ENCODE data around the gene MRPL23. TPM values are rescaled to one million over a fixed set of nuclear protein-coding genes. Genes with fewer than 3 reads are reported as not detected.
A peak's percentile ranks its signal among the peaks of the same experiment; 100 is the strongest.

The MRPL23 gene
- total and polyA plus RNA-seq, 2 of the 13 experiments (the other 11 are each of a cell fraction or from before 2014, with no cell fraction given): 67.8 to 123 TPM

DNA sequence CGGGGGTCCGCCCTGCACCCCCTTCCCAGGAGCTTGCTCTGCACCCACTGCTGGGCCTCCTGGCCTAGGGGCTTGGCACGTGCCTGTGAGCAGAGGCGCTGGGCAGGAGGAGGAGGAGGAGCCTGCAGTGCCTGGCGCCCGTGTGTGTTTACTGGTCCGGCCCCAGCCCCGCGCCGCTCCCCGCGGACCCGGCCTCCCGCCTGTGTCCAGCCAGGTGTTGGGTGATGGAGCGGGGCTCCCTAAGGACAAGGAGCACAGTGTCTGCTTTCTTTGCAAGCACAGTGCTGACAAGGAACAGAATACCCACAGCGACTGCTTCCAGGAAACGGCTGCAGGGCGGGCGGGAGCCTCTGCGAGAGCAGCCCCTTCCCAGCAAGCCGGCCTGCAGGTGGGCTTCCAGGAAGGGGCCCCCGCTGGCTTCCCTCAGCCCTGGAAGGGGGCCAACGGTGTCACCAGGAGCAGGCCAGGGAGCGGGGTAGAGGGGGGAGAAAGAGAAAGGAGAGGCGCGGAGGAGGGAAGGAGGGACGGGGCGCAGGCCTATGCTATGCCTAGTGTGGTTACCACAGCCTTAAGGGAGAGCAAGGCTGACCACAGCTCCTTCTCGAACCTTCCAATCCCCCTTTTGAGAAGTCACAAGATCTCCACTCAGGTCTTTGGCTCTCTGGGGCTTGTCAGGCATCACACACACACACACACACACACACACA, 43.9 kb downstream of the MRPL23 start:
- BruUV-seq (replicated peaks): no TSS peak
- POLR2A ChIA-PET: interaction anchor here (0.8 to 15.1 kb wide), 19 partner anchors 19 to 338 kb away, joined by 3 to 720 read pairs (median 34); partner anchors contain the start of genes IGF2 and MRPL23

GRCh38 chr11:1992111-1992510, 45.0 kb downstream of the MRPL23 start:
- Histone ChIP-seq H3K79me2 (ENCODE audit: insufficient read depth, low read length) (no peaks in the 10 kb centered on the region), H2AFZ (ENCODE audit: low read length) (no peak overlapping the region), H3K4me1 (ENCODE audit: insufficient read depth, low read length) (no peaks in the 10 kb centered on the region), H3K4me2 (ENCODE audit: low read depth, low read length) (no peak overlapping the region), H3K36me3 (replicated peaks in 1 of 2; ENCODE audit: control insufficient read depth in 1 of 2, insufficient read depth in 2 of 2, low read length in 2 of 2) (no peaks in the 10 kb centered on the region), H3K27ac (ENCODE audit: extremely low read length, insufficient read depth, low read length) (no peak overlapping the region), H3K9ac (ENCODE audit: insufficient read depth, low read depth, low read length) (no peak overlapping the region), H3K9me3 (ENCODE audit: low read length) (no peaks in the 10 kb centered on the region), H4K20me1 (ENCODE audit: insufficient read depth, low read length) (no peaks in the 10 kb centered on the region), H3K27me3 (ENCODE audit: control insufficient read depth in 1 of 2, insufficient read depth in 2 of 2, low read length in 2 of 2) (no peaks in the 10 kb centered on the region), H3K4me3 (replicated peaks in 1 of 3; ENCODE audit: insufficient read depth in 1 of 3, low read depth in 2 of 3, low read length in 3 of 3) (no peak overlapping the region)
- TF ChIP-seq ZSCAN12 (CRISPR knock-in tag; IDR thresholded peaks at IDR 0.05) (no peak), ZBTB38 (CRISPR knock-in tag; IDR thresholded peaks at IDR 0.05) (peak; percentile 83)
- no TSS peak for BruUV-seq (replicated peaks)
- ChIA-PET POLR2A (interaction anchor here (0.7 to 15.1 kb wide), 7 partner anchors 18 to 301 kb away, joined by 4 to 720 read pairs (median 95); partner anchors contain the start of genes IGF2 and MRPL23), CTCF (ENCODE audit: low intra/inter-chr PET ratio, low total read pairs) (no interaction called here)
- DNase-seq (ENCODE audit: low spot score) (no peak), ATAC-seq (no peak), FAIRE-seq (no peak)
- 98% methylated on average over 10 of the region's 26 CpGs for WGBS (ENCODE audit: low lambda C conversion rate)
- in situ Hi-C loops (cut with HindIII; ENCODE audit: extremely low pct_ligation_motif_present, low pct_unique_long_range_greater_than_20kb): no loop called here
- intact Hi-C loops (cut with micrococcal nuclease; ENCODE audit: unreplicated experiment): no loop called here

More for the DNA sequence above, 43.9 kb downstream of the MRPL23 start:
- no peak overlapping the region for H2AFZ ChIP-seq (ENCODE audit: low read length)
- no peaks in the 10 kb centered on the region for H3K4me1 ChIP-seq (ENCODE audit: insufficient read depth, low read length)
- no peaks in the 10 kb centered on the region for H3K79me2 ChIP-seq (ENCODE audit: insufficient read depth, low read length)
- no peaks in the 10 kb centered on the region for H3K27me3 ChIP-seq (ENCODE audit: control insufficient read depth in 1 of 2, insufficient read depth in 2 of 2, low read length in 2 of 2)
- intact Hi-C loops (cut with micrococcal nuclease; ENCODE audit: unreplicated experiment) (no loop called here), in situ Hi-C loops (cut with HindIII; ENCODE audit: extremely low pct_ligation_motif_present, low pct_unique_long_range_greater_than_20kb) (no loop called here)
- ATAC-seq: peak; percentile 21
- H3K27ac ChIP-seq (ENCODE audit: extremely low read length, insufficient read depth, low read length): no peak overlapping the region
- no peak for DNase-seq (ENCODE audit: low spot score)
- no peaks in the 10 kb centered on the region for H3K36me3 ChIP-seq (replicated peaks in 1 of 2; ENCODE audit: control insufficient read depth in 1 of 2, insufficient read depth in 2 of 2, low read length in 2 of 2)
- no peak overlapping the region for H3K9ac ChIP-seq (ENCODE audit: insufficient read depth, low read depth, low read length)
- FAIRE-seq: peak; percentile 54
- CTCF ChIA-PET (ENCODE audit: low intra/inter-chr PET ratio, low total read pairs): no interaction called here
- TF ChIP-seq TBL1XR1 (IDR thresholded peaks at IDR 0.05; ENCODE audit: borderline replicate concordance, low read length, partially characterized antibody): no peak
- TF ChIP-seq EHMT2 (IDR thresholded peaks at IDR 0.05; ENCODE audit: borderline replicate concordance, low read depth, low read length): no peak
- TF ChIP-seq ZNF576 (CRISPR knock-in tag; IDR thresholded peaks at IDR 0.05): no peak
- TF ChIP-seq DBP (CRISPR knock-in tag; IDR thresholded peaks at IDR 0.05; ENCODE audit: not compliant biosample characterization): no peak
- TF ChIP-seq ZFP36L2 (CRISPR knock-in tag; IDR thresholded peaks at IDR 0.05): no peak
- TF ChIP-seq RFX1 (IDR thresholded peaks at IDR 0.05): no peak
- no peaks in the 10 kb centered on the region for H3K9me3 ChIP-seq (ENCODE audit: low read length)
- WGBS (ENCODE audit: low lambda C conversion rate): no CpG with 5 or more reads among the region's 29 CpGs
- no peaks in the 10 kb centered on the region for H4K20me1 ChIP-seq (ENCODE audit: insufficient read depth, low read length)
- H3K4me2 ChIP-seq (ENCODE audit: low read depth, low read length): no peak overlapping the region
- H3K4me3 ChIP-seq (replicated peaks in 1 of 3; ENCODE audit: insufficient read depth in 1 of 3, low read depth in 2 of 3, low read length in 3 of 3): no peak overlapping the region

Measured in HepG2 (cell line).